Measurements from ENCODE around the gene MRPS15. TPM values are rescaled to one million over a fixed set of nuclear protein-coding genes. Genes with fewer than 3 reads are reported as not detected.
"Not testable (repeated sequence)": the region's sequence is repeated elsewhere in the genome, so short reads cannot be mapped to it uniquely, and the experiment has no call there.

The MRPS15 gene
- total RNA-seq, 2 experiments from 2014 or later, result 114 to 119 TPM

- TF ChIP-seq EZH2phosphoT487 (IDR thresholded peaks at IDR 0.05; ENCODE audit: borderline replicate concordance, low read depth, low read length), result no peak
- TF ChIP-seq CTCF (conservative IDR thresholded peaks at IDR 0.05; ENCODE audit: low read length), result no peak
- Histone ChIP-seq H3K4me1 (ENCODE audit: insufficient read depth, low read length, poor library complexity, severe bottlenecking) (no peaks in the 10 kb centered on the region), H3K4me3 (ENCODE audit: low read depth, low read length, poor library complexity, severe bottlenecking) (no peak overlapping the region), H3K9me3 (ENCODE audit: low read length) (no peaks in the 10 kb centered on the region), H3K9me2 (ENCODE audit: insufficient read depth, low read length) (no peaks in the 10 kb centered on the region), H3K4me2 (ENCODE audit: low read length) (no peak overlapping the region), H3K79me2 (ENCODE audit: insufficient read depth, low read depth, low read length) (no peaks in the 10 kb centered on the region), H2AFZ (ENCODE audit: low read length) (no peak overlapping the region), H3K27ac (ENCODE audit: low read depth, low read length, poor library complexity, severe bottlenecking) (no peak overlapping the region), H4K20me1 (ENCODE audit: insufficient read depth, low read length) (no peaks in the 10 kb centered on the region), H3K36me3 (ENCODE audit: insufficient read depth, low read length) (no peaks in the 10 kb centered on the region)
- no TSS peak for BruUV-seq (replicated peaks)
- DNase-seq (ENCODE audit: low spot score), result no peak
- CTCF ChIA-PET (ENCODE audit: unreplicated experiment), result no interaction called here
- POLR2A ChIA-PET, result no interaction called here
- intact Hi-C loops (cut with micrococcal nuclease; ENCODE audit: unreplicated experiment), result no loop called here
Measured at GRCh38 chr1:36503159-36503558, 39.0 kb upstream of the MRPS15 start.

- H3K4me2 ChIP-seq (ENCODE audit: low read length), result no peak overlapping the region
- CTCF ChIA-PET (ENCODE audit: unreplicated experiment), result no interaction called here
- H3K27ac ChIP-seq (ENCODE audit: low read depth, low read length, poor library complexity, severe bottlenecking), result no peak overlapping the region
- H3K4me1 ChIP-seq (ENCODE audit: insufficient read depth, low read length, poor library complexity, severe bottlenecking), result no peaks in the 10 kb centered on the region
- no peaks in the 10 kb centered on the region for H3K9me3 ChIP-seq (ENCODE audit: low read length)
- H2AFZ ChIP-seq (ENCODE audit: low read length), result no peak overlapping the region
- no peak for DNase-seq (ENCODE audit: low spot score)
- H3K36me3 ChIP-seq (ENCODE audit: insufficient read depth, low read length), result no peaks in the 10 kb centered on the region
- POLR2A ChIA-PET, result no interaction called here
- H4K20me1 ChIP-seq (ENCODE audit: insufficient read depth, low read length), result no peaks in the 10 kb centered on the region
- TF ChIP-seq EZH2phosphoT487 (IDR thresholded peaks at IDR 0.05; ENCODE audit: borderline replicate concordance, low read depth, low read length) (no peak), CTCF (conservative IDR thresholded peaks at IDR 0.05; ENCODE audit: low read length) (no peak)
- no peaks in the 10 kb centered on the region for H3K9me2 ChIP-seq (ENCODE audit: insufficient read depth, low read length)
- BruUV-seq (replicated peaks), result no TSS peak
- intact Hi-C loops (cut with micrococcal nuclease; ENCODE audit: unreplicated experiment), result no loop called here
- no peaks in the 10 kb centered on the region for H3K79me2 ChIP-seq (ENCODE audit: insufficient read depth, low read depth, low read length)
- H3K4me3 ChIP-seq (ENCODE audit: low read depth, low read length, poor library complexity, severe bottlenecking), result no peak overlapping the region
Measured at GRCh38 chr1:36502616-36503015, 38.4 kb upstream of the MRPS15 start.

GRCh38 chr1:36501911-36502310, 37.7 kb upstream of the MRPS15 start:
- CTCF ChIA-PET (ENCODE audit: unreplicated experiment); H4K20me1 ChIP-seq (ENCODE audit: insufficient read depth, low read length); H3K36me3 ChIP-seq (ENCODE audit: insufficient read depth, low read length); H3K4me2 ChIP-seq (ENCODE audit: low read length); DNase-seq (ENCODE audit: low spot score); H3K27ac ChIP-seq (ENCODE audit: low read depth, low read length, poor library complexity, severe bottlenecking); BruUV-seq (replicated peaks); H3K9me2 ChIP-seq (ENCODE audit: insufficient read depth, low read length); H3K79me2 ChIP-seq (ENCODE audit: insufficient read depth, low read depth, low read length); H3K9me3 ChIP-seq (ENCODE audit: low read length); H3K4me3 ChIP-seq (ENCODE audit: low read depth, low read length, poor library complexity, severe bottlenecking); POLR2A ChIA-PET; H3K4me1 ChIP-seq (ENCODE audit: insufficient read depth, low read length, poor library complexity, severe bottlenecking); intact Hi-C loops (cut with micrococcal nuclease; ENCODE audit: unreplicated experiment); H2AFZ ChIP-seq (ENCODE audit: low read length): not testable (repeated sequence)
